ENCODE results near the gene TBC1D9B.

TBC1D9B gene

GRCh38 chr5:179830818-179831468 lies 76.8 kb downstream of the TBC1D9B start:
- no peak overlapping the region for H3K4me3 ChIP-seq (ENCODE audit: low read depth, low read length)
- ChIA-PET CTCF (interaction anchor here (1.3 kb wide), 1 partner anchor 29 kb away, joined by 3 read pairs; no protein-coding TSS in a partner anchor), POLR2A (interaction anchor here (3.1 kb wide), 1 partner anchor 11 kb away, joined by 15 read pairs; the partner anchor contains the start of gene SQSTM1)
- no peak for TF ChIP-seq CTCF (IDR thresholded peaks at IDR 0.05; ENCODE audit: insufficient read depth, low read length, missing control alignments)
- DNase-seq (ENCODE audit: low read depth, low spot score): no peak

- H3K4me3 ChIP-seq (ENCODE audit: low read depth, low read length): no peak overlapping the region
- CTCF ChIA-PET: interaction anchor here (1.2 to 1.3 kb wide), 2 partner anchors 28 to 33 kb away, joined by 3 to 4 read pairs; no protein-coding TSS in a partner anchor
- TF ChIP-seq CTCF (IDR thresholded peaks at IDR 0.05; ENCODE audit: insufficient read depth, low read length, missing control alignments): no peak
- POLR2A ChIA-PET: interaction anchor here (3.1 kb wide), 1 partner anchor 10 kb away, joined by 15 read pairs; the partner anchor contains the start of gene SQSTM1
- no peak for DNase-seq (ENCODE audit: low read depth, low spot score)
These were observed 77.8 kb downstream of the TBC1D9B start for GRCh38 chr5:179829732-179830435.

GRCh38 chr5:179828756-179829421 lies 78.8 kb downstream of the TBC1D9B start:
- no peak overlapping the region for H3K4me3 ChIP-seq (ENCODE audit: low read depth, low read length)
- ChIA-PET CTCF (interaction anchor here (0.7 to 1.4 kb wide), 3 partner anchors 9 to 66 kb away, joined by 3 to 7 read pairs (median 4); no protein-coding TSS in a partner anchor), POLR2A (no interaction called here)
- DNase-seq (ENCODE audit: low read depth, low spot score): no peak
- no peak for TF ChIP-seq CTCF (IDR thresholded peaks at IDR 0.05; ENCODE audit: insufficient read depth, low read length, missing control alignments)

GRCh38 chr5:179827680-179828079 lies 80.0 kb downstream of the TBC1D9B start:
- TF ChIP-seq CTCF (IDR thresholded peaks at IDR 0.05; ENCODE audit: insufficient read depth, low read length, missing control alignments): no peak
- no peak overlapping the region for H3K4me3 ChIP-seq (ENCODE audit: low read depth, low read length)
- POLR2A ChIA-PET: interaction anchor here (1.2 kb wide), 1 partner anchor 11 kb away, joined by 3 read pairs; no protein-coding TSS in a partner anchor
- CTCF ChIA-PET: interaction anchor here (0.8 to 1.4 kb wide), 3 partner anchors 25 to 78 kb away, joined by 3 to 7 read pairs (median 5); no protein-coding TSS in a partner anchor
- no peak for DNase-seq (ENCODE audit: low read depth, low spot score)

- no peak for DNase-seq (ENCODE audit: low read depth, low spot score)
- no peak for TF ChIP-seq CTCF (IDR thresholded peaks at IDR 0.05; ENCODE audit: insufficient read depth, low read length, missing control alignments)
- H3K4me3 ChIP-seq (ENCODE audit: low read depth, low read length): no peak overlapping the region
- CTCF ChIA-PET: interaction anchor here (1.5 to 1.6 kb wide), 2 partner anchors 12 kb away, joined by 4 to 5 read pairs; no protein-coding TSS in a partner anchor
- POLR2A ChIA-PET: interaction anchor here (0.9 to 1.1 kb wide), 2 partner anchors 12 to 202 kb away, joined by 3 read pairs; no protein-coding TSS in a partner anchor
These were observed 82.0 kb downstream of the TBC1D9B start for GRCh38 chr5:179825655-179826182.

All from AG04449 (cell line).